CD8-positive, alpha-beta memory T cell (primary cell): Measurements from ENCODE around the gene RNF166. TPM values are rescaled to one million over a fixed set of nuclear protein-coding genes. Genes with fewer than 3 reads are reported as not detected.

ENCODE experiments used
- CTCF ChIA-PET: fragments of 350-600 bp; sonication (Branson Sonifier 250); formaldehyde crosslinking; loops from one replicate; lab custom pipeline; 2021; ENCODE audit warnings: antibody characterized with exemption; lab: Charles Lee
- POLR2A ChIA-PET: fragments of 350-600 bp; sonication (Branson Sonifier 250); formaldehyde crosslinking; loops from one replicate; lab custom pipeline; 2021; ENCODE audit warnings: antibody characterized with exemption; lab: Charles Lee
- DNase-seq, 5 donors: peaks; one replicate each; pipeline versions ENCODE4 v3.0.0 to v3.0.0-alpha.2; 2020 to 2022; ENCODE audit warnings: mixed read lengths in 1 of 5
- H3K27ac ChIP-seq: one replicate; pipeline ENCODE4 v1.7.0; 2013; ENCODE audit warnings: low read depth, mild to moderate bottlenecking, low read length, moderate library complexity
- H3K27me3 ChIP-seq: 2 replicates; pipeline ENCODE4 v1.7.0; 2013; ENCODE audit warnings: low read length, mild to moderate bottlenecking; ENCODE audit not compliant: insufficient read depth, poor library complexity, severe bottlenecking
- H3K36me3 ChIP-seq: 2 replicates; pipeline ENCODE4 v1.7.0; 2013; ENCODE audit warnings: mild to moderate bottlenecking, low read length, moderate library complexity; ENCODE audit not compliant: insufficient read depth
- H3K4me1 ChIP-seq: 2 replicates; pipeline ENCODE4 v1.7.0; 2013; ENCODE audit warnings: mild to moderate bottlenecking, low read length, moderate library complexity; ENCODE audit not compliant: insufficient read depth
- H3K4me3 ChIP-seq: 2 replicates; pipeline ENCODE4 v1.7.0; 2013; ENCODE audit warnings: mild to moderate bottlenecking, low read length
- H3K9me3 ChIP-seq: 2 replicates; pipeline ENCODE4 v1.7.0; 2013; ENCODE audit warnings: mild to moderate bottlenecking, low read length
- H3K27ac Mint-ChIP-seq, 8 donors: one replicate each; pipeline ENCODE4 v1.8.0; 2020 to 2021; ENCODE audit warnings: mixed read lengths in 8 of 8, mild to moderate bottlenecking in 6 of 8, inconsistent platforms in 3 of 8, moderate library complexity in 3 of 8
- H3K27me3 Mint-ChIP-seq, 2 donors: one replicate each; pipeline ENCODE4 v1.8.0; 2020 to 2021; ENCODE audit warnings: mixed read lengths in 2 of 2, mild to moderate bottlenecking in 1 of 2, moderate library complexity in 1 of 2
- H3K36me3 Mint-ChIP-seq, 3 donors: one replicate each; pipeline ENCODE4 v1.8.0; 2020 to 2021; ENCODE audit warnings: mixed read lengths in 3 of 3, inconsistent platforms in 1 of 3, mild to moderate bottlenecking in 1 of 3
- H3K4me1 Mint-ChIP-seq, 3 donors: one replicate each; pipeline ENCODE4 v1.8.0; 2020 to 2021; ENCODE audit warnings: mixed read lengths in 3 of 3, inconsistent platforms in 1 of 3, mild to moderate bottlenecking in 1 of 3
- H3K4me3 Mint-ChIP-seq, 7 donors: one replicate each; pipeline ENCODE4 v1.8.0; 2020 to 2021; ENCODE audit warnings: mixed read lengths in 7 of 7, mild to moderate bottlenecking in 6 of 7, moderate library complexity in 4 of 7, inconsistent platforms in 2 of 7
- H3K9me3 Mint-ChIP-seq, 5 donors: one replicate each; pipeline ENCODE4 v1.8.0; 2020 to 2022; ENCODE audit warnings: mixed read lengths in 5 of 5, mild to moderate bottlenecking in 3 of 5, moderate library complexity in 2 of 5, inconsistent platforms in 1 of 5
- polyA plus RNA-seq: library from polyadenylated mRNA; unstranded; fragments of 300-500 nt; fragmentation: Illumina TruSeq; gene quantifications from one replicate; pipeline ENCODE4 v1.2.3, GENCODE V29; 2021
- total RNA-seq, 2 experiments: library from RNA; stranded (reverse); gene quantifications; one replicate each; pipeline ENCODE4 v1.2.3, GENCODE V29; 2021

The RNF166 gene
- total and polyA plus RNA-seq, 3 experiments from 2014 or later = 51.7 to 122 (median 56.2) TPM

DNA sequence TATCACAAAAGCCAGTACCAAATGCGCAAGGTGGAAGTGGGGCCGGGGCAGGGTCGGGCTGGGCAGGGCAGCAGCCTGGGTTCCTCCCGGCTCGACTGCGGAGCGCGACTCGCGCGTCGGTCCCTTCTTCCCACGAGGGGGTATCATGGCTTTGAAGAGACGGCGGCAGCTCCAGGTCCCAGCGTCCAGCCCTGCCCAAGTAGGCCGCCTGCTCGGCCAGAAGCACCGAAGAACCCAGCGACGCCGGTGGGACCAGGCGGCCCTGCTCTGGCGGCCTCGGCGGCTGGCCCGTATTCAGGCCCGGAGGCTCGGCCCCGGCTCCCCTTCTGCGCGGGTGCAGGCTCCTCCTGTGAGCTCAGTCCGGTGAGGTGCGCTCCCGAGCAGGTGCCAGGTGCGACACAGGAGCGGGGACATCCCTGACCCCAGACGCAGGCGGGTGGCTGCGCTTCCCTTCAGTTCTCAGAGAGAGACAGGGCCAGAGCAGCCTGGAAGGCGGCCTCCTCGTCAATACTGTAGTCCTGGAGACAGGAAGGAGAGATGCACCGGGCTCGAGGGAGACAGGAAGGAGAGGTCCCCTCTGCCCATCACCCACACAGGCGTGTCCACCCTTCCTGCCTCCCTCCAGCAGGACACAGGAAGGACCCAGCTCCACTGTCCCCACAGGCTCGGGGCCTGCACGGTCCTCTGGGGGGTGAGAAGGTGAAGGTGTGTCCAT lies 8.9 kb downstream of the RNF166 start:
- POLR2A ChIA-PET = no interaction called here
- H3K4me1 ChIP-seq = peaks cover 56% of the 10 kb centered on the region
- no peaks in the 10 kb centered on the region for H3K9me3 ChIP-seq
- CTCF ChIA-PET = interaction anchor here (1.5 kb wide), 1 partner anchor 34 kb away, joined by 3 read pairs; the partner anchor contains the start of gene MVD
- H3K36me3 Mint-ChIP-seq = peaks cover 0 to 64% (median 0%) of the 10 kb centered on the region in 3 donors
- peaks cover 33% of the 10 kb centered on the region for H3K36me3 ChIP-seq
- no peaks in the 10 kb centered on the region for H3K27me3 ChIP-seq
- H3K4me1 Mint-ChIP-seq = peaks cover 21 to 58% (median 37%) of the 10 kb centered on the region in 3 donors
- peak overlapping the region in 2 of 7 donors; percentile 22 to 24 for H3K4me3 Mint-ChIP-seq
- no peak overlapping the region for H3K4me3 ChIP-seq
- peaks cover 0 to 2% of the 10 kb centered on the region in 2 donors for H3K27me3 Mint-ChIP-seq
- H3K27ac Mint-ChIP-seq = peak overlapping the region in 5 of 8 donors; percentile 11 to 99 (median 77)
- no peak for DNase-seq
- no peaks in the 10 kb centered on the region for H3K9me3 Mint-ChIP-seq
- H3K27ac ChIP-seq = no peak overlapping the region

DNA sequence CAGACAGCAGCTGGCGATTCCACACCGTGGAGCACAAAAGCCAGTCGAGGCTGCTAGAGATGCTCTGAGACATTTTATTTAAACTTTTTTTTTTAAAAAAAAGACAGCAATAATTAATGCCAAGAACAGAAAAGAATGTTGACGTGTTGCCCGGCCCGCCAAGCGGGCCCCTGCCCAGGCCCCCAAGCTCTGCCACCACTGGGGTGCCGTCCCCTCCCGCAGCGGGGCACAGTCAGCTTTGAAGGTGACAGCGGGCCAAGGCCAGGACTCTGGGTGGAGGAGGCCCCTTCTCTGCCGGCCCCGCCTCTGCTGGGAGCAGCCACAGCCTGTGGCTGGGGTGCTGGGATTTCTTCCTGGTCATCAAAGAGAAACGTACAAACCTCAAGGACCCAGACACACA lies 9.8 kb downstream of the RNF166 start:
- no peak overlapping the region for H3K4me3 ChIP-seq
- H3K4me1 ChIP-seq = peaks cover 56% of the 10 kb centered on the region
- CTCF ChIA-PET = interaction anchor here (1.2 to 1.6 kb wide), 2 partner anchors 9 to 11 kb away, joined by 4 to 6 read pairs; no protein-coding TSS in a partner anchor
- peaks cover 33% of the 10 kb centered on the region for H3K36me3 ChIP-seq
- no peak for DNase-seq
- no peak overlapping the region for H3K4me3 Mint-ChIP-seq
- peaks cover 0 to 2% of the 10 kb centered on the region in 2 donors for H3K27me3 Mint-ChIP-seq
- H3K27ac ChIP-seq = no peak overlapping the region
- no peaks in the 10 kb centered on the region for H3K9me3 ChIP-seq
- no peaks in the 10 kb centered on the region for H3K27me3 ChIP-seq
- peaks cover 26 to 67% (median 42%) of the 10 kb centered on the region in 3 donors for H3K4me1 Mint-ChIP-seq
- H3K9me3 Mint-ChIP-seq = no peaks in the 10 kb centered on the region
- H3K36me3 Mint-ChIP-seq = peaks cover 0 to 56% (median 0%) of the 10 kb centered on the region in 3 donors
- peak overlapping the region in 3 of 8 donors; percentile 11 to 99 (median 40) for H3K27ac Mint-ChIP-seq
- POLR2A ChIA-PET = no interaction called here

DNA sequence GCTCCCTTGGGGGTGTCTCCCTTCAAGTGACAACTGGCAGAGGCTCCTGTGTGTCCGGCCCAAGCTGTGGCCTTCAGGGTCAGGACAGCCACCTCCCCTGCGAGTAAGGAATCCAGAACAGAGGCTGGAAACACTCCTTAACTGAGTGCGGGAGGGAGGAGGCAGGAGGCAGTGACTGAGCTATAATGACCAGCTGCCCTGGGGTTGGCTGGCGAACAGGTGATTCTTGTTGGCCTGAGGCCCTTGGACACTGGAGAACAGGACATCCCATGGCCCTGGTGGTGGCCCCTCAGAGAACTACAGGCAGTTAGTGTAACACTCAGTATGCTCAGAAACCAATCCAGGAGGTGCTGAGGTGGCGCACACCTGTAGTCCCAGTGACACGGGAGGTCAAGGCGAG lies 10.5 kb downstream of the RNF166 start:
- H3K9me3 ChIP-seq = no peaks in the 10 kb centered on the region
- peaks cover 33% of the 10 kb centered on the region for H3K36me3 ChIP-seq
- Mint-ChIP-seq H3K36me3 (peaks cover 0 to 51% (median 0%) of the 10 kb centered on the region in 3 donors), H3K27me3 (no peaks in the 10 kb centered on the region), H3K4me3 (no peak overlapping the region), H3K4me1 (peaks cover 29 to 69% (median 44%) of the 10 kb centered on the region in 3 donors), H3K27ac (peak overlapping the region in 4 of 8 donors; percentile 50 to 73 (median 66)), H3K9me3 (no peaks in the 10 kb centered on the region)
- CTCF ChIA-PET = interaction anchor here (1.2 to 1.6 kb wide), 2 partner anchors 8 to 11 kb away, joined by 4 to 6 read pairs; no protein-coding TSS in a partner anchor
- POLR2A ChIA-PET = no interaction called here
- H3K4me3 ChIP-seq = no peak overlapping the region
- H3K27ac ChIP-seq = no peak overlapping the region
- peaks cover 59% of the 10 kb centered on the region for H3K4me1 ChIP-seq
- no peaks in the 10 kb centered on the region for H3K27me3 ChIP-seq
- no peak for DNase-seq

DNA sequence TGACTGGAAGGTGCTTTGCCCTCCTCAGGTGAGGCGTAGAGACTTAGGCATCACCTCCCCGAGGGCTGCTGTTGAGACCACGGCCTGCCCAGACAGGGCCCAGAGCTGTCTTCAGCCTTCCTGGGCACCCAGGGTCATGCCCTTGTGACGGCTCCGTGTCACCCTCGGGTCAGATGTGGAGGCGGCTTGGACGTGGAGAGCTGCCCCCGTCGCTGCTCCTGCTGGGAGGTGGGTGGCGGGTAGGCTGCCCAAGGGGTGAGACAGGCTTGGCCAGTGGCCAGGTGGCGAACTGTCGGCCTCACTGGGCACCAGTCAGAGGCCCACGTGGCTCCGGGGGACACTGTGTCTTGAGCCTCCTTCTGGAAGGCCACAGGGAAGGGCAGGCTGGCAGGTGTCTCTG lies 11.0 kb downstream of the RNF166 start:
- peaks cover 33% of the 10 kb centered on the region for H3K36me3 ChIP-seq
- no peaks in the 10 kb centered on the region for H3K27me3 Mint-ChIP-seq

DNA sequence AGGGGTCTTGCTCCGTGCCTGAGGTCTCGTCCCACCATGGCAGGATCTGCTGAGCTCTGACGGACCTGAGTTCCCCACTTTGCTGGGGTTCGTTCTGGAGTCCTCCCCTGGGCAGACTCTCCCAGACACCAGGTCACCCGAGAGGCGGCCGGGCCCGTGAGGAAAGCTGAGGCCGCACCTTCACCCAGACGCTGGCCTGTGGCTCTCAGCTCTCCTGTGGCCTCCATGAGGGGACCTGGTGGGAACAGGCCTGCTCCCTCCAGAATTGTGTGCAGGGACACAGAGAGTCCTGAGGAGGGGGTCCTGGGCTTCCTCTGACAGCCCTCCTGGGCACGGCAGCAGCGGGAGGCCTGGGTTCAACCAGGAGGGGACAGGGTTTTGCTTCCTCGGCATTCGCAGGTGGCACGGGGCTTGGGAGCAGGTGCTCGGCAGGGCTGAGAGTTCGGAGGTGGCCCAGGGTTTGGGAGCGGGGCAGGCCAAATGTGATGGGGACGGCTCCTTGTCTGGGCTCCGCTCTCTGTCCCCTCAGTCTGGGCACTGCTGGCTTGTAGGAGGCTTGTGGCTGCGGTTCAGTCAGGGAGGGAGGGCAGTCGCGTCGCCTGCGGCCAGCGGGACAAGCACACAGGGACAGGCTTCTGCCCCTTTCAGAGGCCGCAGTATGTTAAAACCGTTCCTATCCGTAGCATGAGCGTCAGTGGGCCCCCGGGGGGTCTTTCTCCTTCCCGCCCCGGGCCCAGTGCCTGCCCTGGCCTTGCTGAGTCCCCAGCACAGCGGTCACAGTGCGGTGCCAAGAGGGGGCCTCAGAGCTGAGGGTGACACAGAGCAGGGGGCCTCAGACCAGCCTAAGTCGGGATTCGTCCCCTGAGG lies 11.8 kb downstream of the RNF166 start:
- H3K4me1 Mint-ChIP-seq = peaks cover 25 to 67% (median 41%) of the 10 kb centered on the region in 3 donors
- no peak overlapping the region for H3K4me3 ChIP-seq
- no peaks in the 10 kb centered on the region for H3K9me3 Mint-ChIP-seq
- H3K27me3 Mint-ChIP-seq = no peaks in the 10 kb centered on the region
- H3K9me3 ChIP-seq = no peaks in the 10 kb centered on the region
- no peak overlapping the region for H3K27ac ChIP-seq
- H3K4me1 ChIP-seq = peaks cover 55% of the 10 kb centered on the region
- peak overlapping the region in 2 of 7 donors; percentile 27 to 72 for H3K4me3 Mint-ChIP-seq
- no peak for DNase-seq
- peak overlapping the region in 5 of 8 donors; percentile 43 to 94 (median 54) for H3K27ac Mint-ChIP-seq
- peaks cover 0 to 38% (median 0%) of the 10 kb centered on the region in 3 donors for H3K36me3 Mint-ChIP-seq
- ChIA-PET POLR2A (no interaction called here), CTCF (interaction anchor here (1.6 kb wide), 1 partner anchor 9 kb away, joined by 6 read pairs; no protein-coding TSS in a partner anchor)
- peaks cover 25% of the 10 kb centered on the region for H3K36me3 ChIP-seq
- H3K27me3 ChIP-seq = no peaks in the 10 kb centered on the region

More for the DNA sequence above, 11.0 kb downstream of the RNF166 start:
- peak overlapping the region in 3 of 8 donors; percentile 23 to 90 (median 50) for H3K27ac Mint-ChIP-seq
- POLR2A ChIA-PET = no interaction called here
- Histone ChIP-seq H3K27ac (no peak overlapping the region), H3K4me1 (peaks cover 59% of the 10 kb centered on the region), H3K27me3 (no peaks in the 10 kb centered on the region), H3K9me3 (no peaks in the 10 kb centered on the region), H3K4me3 (no peak overlapping the region)
- no peak for DNase-seq
- H3K4me1 Mint-ChIP-seq = peaks cover 32 to 69% (median 45%) of the 10 kb centered on the region in 3 donors
- no peaks in the 10 kb centered on the region for H3K9me3 Mint-ChIP-seq
- no peak overlapping the region for H3K4me3 Mint-ChIP-seq
- H3K36me3 Mint-ChIP-seq = peaks cover 0 to 46% (median 0%) of the 10 kb centered on the region in 3 donors
- CTCF ChIA-PET = interaction anchor here (1.6 kb wide), 1 partner anchor 10 kb away, joined by 6 read pairs; no protein-coding TSS in a partner anchor

DNA sequence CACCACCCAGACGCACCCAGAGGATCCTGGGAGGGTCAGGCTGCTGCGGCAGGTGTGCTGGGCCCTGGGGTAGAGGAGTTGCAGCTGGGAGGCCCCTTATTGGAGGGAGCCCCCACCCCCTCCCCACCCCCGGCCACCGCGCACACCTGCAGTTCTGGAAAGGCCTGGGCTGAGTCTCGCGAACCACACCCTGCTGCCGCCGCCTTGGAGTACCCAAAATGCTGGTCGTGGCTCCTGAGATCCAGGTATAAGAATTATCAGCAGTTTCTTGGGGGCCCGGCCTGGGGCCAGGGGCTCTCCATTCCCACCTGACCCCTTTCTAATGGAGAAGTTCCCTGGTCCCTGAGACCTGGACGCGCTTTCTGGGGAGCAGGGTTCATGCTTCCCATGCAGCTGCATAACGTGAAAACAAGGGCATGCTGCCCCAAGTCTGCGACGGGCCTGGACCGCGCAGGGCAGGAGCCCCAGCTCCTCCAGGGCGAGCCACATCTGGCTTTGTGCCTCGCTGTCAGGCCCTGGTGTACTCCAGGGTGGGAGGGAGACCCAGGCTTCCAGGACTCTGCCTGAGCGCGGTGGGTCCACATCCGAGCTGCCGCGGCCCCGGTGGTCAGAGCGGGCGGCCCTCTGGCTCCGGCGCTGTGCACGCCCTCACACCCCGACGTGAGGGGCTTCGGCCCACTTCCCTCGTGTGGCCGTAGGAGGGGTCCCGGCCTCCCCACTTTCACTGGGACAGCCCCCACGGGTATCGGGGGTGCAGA lies 12.6 kb downstream of the RNF166 start:
- no peak overlapping the region for H3K4me3 Mint-ChIP-seq
- Histone ChIP-seq H3K4me3 (no peak overlapping the region), H3K36me3 (peaks cover 23% of the 10 kb centered on the region), H3K4me1 (peaks cover 47% of the 10 kb centered on the region), H3K27me3 (no peaks in the 10 kb centered on the region), H3K9me3 (no peaks in the 10 kb centered on the region), H3K27ac (no peak overlapping the region)
- DNase-seq = no peak
- H3K27ac Mint-ChIP-seq = peak overlapping the region in 2 of 8 donors; percentile 21 to 90
- POLR2A ChIA-PET = no interaction called here
- H3K4me1 Mint-ChIP-seq = peaks cover 24 to 70% (median 41%) of the 10 kb centered on the region in 3 donors
- CTCF ChIA-PET = no interaction called here
- peaks cover 0 to 31% (median 0%) of the 10 kb centered on the region in 3 donors for H3K36me3 Mint-ChIP-seq
- no peaks in the 10 kb centered on the region for H3K9me3 Mint-ChIP-seq
- H3K27me3 Mint-ChIP-seq = no peaks in the 10 kb centered on the region

DNA sequence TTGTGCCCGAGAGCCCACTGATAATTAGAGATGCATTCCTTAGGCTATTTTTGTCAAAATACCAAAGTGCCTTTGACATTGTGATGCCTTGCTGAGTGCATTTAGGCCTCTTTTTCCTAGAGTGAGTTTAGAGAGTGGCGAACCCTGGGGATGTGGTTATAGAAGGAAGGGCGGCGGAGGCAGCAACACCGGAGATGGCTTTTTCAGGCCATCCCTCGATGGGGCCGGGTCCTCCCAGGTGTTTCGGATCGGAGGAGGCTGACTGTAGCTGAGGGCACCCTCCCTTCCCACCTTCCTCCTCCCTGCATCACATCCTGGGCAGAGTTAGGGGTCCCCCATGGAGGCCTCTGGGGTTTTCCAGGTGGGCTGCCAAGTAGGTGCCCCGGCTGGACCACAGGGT lies 13.3 kb downstream of the RNF166 start:
- H3K9me3 Mint-ChIP-seq = no peaks in the 10 kb centered on the region
- DNase-seq = no peak
- POLR2A ChIA-PET = interaction anchor here (2.0 kb wide), 1 partner anchor 8 kb away, joined by 9 read pairs; no protein-coding TSS in a partner anchor
- peaks cover 0 to 24% (median 0%) of the 10 kb centered on the region in 3 donors for H3K36me3 Mint-ChIP-seq
- no peak overlapping the region for H3K27ac ChIP-seq
- H3K27me3 ChIP-seq = no peaks in the 10 kb centered on the region
- peak overlapping the region; percentile 61 for H3K4me3 ChIP-seq
- H3K4me3 Mint-ChIP-seq = peak overlapping the region; percentile 31 to 73 (median 42)
- H3K9me3 ChIP-seq = no peaks in the 10 kb centered on the region
- H3K36me3 ChIP-seq = peaks cover 15% of the 10 kb centered on the region
- CTCF ChIA-PET = interaction anchor here (1.1 kb wide), 1 partner anchor 10 kb away, joined by 3 read pairs; no protein-coding TSS in a partner anchor
- H3K27me3 Mint-ChIP-seq = no peaks in the 10 kb centered on the region
- H3K4me1 Mint-ChIP-seq = peaks cover 24 to 68% (median 37%) of the 10 kb centered on the region in 3 donors
- H3K4me1 ChIP-seq = peaks cover 39% of the 10 kb centered on the region
- peak overlapping the region in 7 of 8 donors; percentile 43 to 91 (median 87) for H3K27ac Mint-ChIP-seq
